Measurements from ENCODE around the gene ISLR.

Gene ISLR

GRCh38 chr15:74188216-74188615 lies 14.7 kb downstream of the ISLR start:
- no peak overlapping the region for H3K4me3 ChIP-seq (replicated peaks in 1 of 2; ENCODE audit: low read depth in 2 of 2, low read length in 2 of 2)
- TF ChIP-seq, protein P1, sequence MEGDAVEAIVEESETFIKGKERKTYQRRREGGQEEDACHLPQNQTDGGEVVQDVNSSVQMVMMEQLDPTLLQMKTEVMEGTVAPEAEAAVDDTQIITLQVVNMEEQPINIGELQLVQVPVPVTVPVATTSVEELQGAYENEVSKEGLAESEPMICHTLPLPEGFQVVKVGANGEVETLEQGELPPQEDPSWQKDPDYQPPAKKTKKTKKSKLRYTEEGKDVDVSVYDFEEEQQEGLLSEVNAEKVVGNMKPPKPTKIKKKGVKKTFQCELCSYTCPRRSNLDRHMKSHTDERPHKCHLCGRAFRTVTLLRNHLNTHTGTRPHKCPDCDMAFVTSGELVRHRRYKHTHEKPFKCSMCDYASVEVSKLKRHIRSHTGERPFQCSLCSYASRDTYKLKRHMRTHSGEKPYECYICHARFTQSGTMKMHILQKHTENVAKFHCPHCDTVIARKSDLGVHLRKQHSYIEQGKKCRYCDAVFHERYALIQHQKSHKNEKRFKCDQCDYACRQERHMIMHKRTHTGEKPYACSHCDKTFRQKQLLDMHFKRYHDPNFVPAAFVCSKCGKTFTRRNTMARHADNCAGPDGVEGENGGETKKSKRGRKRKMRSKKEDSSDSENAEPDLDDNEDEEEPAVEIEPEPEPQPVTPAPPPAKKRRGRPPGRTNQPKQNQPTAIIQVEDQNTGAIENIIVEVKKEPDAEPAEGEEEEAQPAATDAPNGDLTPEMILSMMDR (IDR thresholded peaks at IDR 0.05; ENCODE audit: low read depth, low read length) = no peak
- no peak for DNase-seq (ENCODE audit: low read depth in 2 of 2)

DNA sequence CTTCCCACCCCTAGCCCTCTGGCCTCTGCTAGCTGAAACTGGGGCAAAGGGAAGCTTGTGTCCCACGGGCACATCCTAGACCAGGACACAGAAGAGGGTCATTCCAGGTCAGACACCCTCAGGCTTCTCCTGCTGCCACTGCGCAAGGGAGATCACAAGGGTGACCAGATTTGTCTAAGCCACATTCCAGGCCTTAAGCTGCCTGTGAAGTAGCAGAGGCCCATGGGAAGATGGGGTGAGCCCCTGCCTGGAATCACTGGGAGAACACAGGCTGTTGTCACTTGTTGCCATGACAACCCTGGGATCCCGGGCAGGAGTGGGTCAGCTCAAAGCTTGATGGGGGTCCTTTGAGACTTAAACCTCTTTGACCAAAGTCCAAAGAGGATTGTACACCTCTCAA lies 18.3 kb downstream of the ISLR start:
- no peak overlapping the region for H3K4me3 ChIP-seq (replicated peaks in 1 of 2; ENCODE audit: low read depth in 2 of 2, low read length in 2 of 2)
- TF ChIP-seq, protein P1 (IDR thresholded peaks at IDR 0.05; ENCODE audit: low read depth, low read length) = no peak
- no peak for DNase-seq (ENCODE audit: low read depth in 2 of 2)

- TF ChIP-seq, protein P1 (IDR thresholded peaks at IDR 0.05; ENCODE audit: low read depth, low read length) = no peak
- H3K4me3 ChIP-seq (replicated peaks in 1 of 2; ENCODE audit: low read depth in 2 of 2, low read length in 2 of 2) = no peak overlapping the region
- no peak for DNase-seq (ENCODE audit: low read depth in 2 of 2)
Observed at GRCh38 chr15:74192751-74193150, 19.2 kb downstream of the ISLR start.

DNA sequence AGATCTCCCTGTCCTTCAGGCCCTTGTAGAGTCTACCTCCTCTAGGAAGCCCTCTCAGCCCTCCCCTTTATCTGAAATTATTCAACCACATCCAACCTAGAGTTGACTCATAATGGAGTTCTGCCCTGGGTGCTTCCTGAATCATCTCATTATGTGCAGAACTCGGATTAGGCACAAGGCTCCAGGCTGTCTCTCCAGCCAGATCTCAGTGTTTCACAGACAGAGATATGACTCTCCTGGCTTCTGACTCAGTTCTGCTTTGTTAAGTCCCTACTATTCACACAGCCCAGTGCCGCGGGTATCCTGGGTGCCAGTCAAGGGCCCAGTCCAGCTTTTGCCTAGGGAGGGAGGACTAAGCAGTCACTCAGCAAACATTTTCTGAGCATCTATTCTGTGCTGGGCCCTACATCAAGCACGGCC lies 19.8 kb downstream of the ISLR start:
- H3K4me3 ChIP-seq (replicated peaks in 1 of 2; ENCODE audit: low read depth in 2 of 2, low read length in 2 of 2) = no peak overlapping the region
- DNase-seq (ENCODE audit: low read depth in 2 of 2) = peak; percentile 75 to 92
- TF ChIP-seq, protein P1 (IDR thresholded peaks at IDR 0.05; ENCODE audit: low read depth, low read length) = no peak

- TF ChIP-seq, protein P1 (IDR thresholded peaks at IDR 0.05; ENCODE audit: low read depth, low read length) = no peak
- no peak for DNase-seq (ENCODE audit: low read depth in 2 of 2)
- no peak overlapping the region for H3K4me3 ChIP-seq (replicated peaks in 1 of 2; ENCODE audit: low read depth in 2 of 2, low read length in 2 of 2)
Observed at GRCh38 chr15:74193905-74194304, 20.4 kb downstream of the ISLR start.

DNA sequence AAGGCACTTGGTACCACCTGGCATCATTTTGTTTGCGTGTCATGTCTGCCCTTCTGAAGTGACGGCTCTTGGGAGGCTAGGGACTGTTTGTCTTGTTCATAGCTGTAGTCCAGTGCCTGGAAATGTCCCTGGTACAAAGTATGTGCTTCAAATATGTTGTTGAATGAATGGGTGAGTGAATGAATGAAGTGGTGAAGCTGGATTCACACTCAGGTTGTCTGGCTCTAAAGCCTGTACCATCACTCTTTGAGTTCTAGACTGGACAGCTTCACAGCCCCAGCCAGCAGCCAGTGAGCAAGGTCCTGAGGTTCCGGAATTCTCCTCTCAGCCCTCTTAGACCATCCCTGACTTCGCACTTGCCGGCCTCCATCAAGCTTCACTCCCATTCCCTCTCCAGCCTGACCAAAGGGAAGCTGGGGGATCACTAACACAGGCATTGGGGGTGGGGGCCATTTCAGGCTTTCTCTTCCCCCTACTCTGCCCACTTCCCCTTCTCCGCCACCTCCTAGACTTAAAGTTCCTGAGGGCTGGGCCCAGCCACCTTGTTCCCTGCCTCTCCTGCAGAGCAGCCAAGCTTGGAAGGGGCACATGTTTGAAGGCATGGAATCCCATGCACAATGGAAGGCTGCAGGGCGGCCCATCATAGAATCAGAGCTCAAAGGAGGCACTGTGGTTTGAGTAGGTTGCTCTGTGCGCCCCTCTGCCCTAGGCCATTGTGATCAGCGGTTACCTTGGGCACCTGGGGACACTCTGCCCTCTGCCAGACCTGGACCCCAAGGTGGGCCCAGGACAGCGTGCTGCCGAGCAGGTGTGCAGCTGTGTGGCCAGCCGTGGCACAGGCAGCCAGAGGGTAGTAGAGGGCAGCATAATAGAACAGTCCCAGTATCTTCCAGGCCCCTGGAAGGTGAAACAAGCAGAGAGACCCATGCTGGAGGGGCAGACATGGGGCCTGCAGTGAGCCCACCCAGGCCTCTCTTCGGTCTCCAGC lies 21.4 kb downstream of the ISLR start:
- TF ChIP-seq, protein P1 (IDR thresholded peaks at IDR 0.05; ENCODE audit: low read depth, low read length) = no peak
- no peak for DNase-seq (ENCODE audit: low read depth in 2 of 2)
- no peak overlapping the region for H3K4me3 ChIP-seq (replicated peaks in 1 of 2; ENCODE audit: low read depth in 2 of 2, low read length in 2 of 2)

All from cardiac fibroblast (primary cell).